K562 (cell line): ENCODE data around the gene TNIP1. TPM values are rescaled to one million over a fixed set of nuclear protein-coding genes. Genes with fewer than 3 reads are reported as not detected.
A peak's percentile ranks its signal among the peaks of the same experiment; 100 is the strongest.

Experiments
- ATAC-seq: fragments of 200-7000 bp; cut with Tn5 transposase; 3 replicates; pipeline ENCODE4 v1.9.1; 2020; ENCODE audit warnings: moderate library complexity
- BruUV-seq: library from RNA; stranded (reverse); fragments of 400-500 nt; replicated peaks from 2 replicates; lab custom pipeline; 2021; lab: Mats Ljungman, UMichigan
- CTCF ChIA-PET: fragments of 300-600 bp; formaldehyde crosslinking; extraction: SDS; loops from one replicate; lab custom pipeline; 2021; ENCODE audit warnings: low intra/inter-chr PET ratio; lab: Yijun Ruan, JAX
- POLR2A ChIA-PET: fragments of 300-600, 350-650 bp; sonication (Branson Sonifier 250); formaldehyde crosslinking; extraction: SDS; loops from one replicate; lab custom pipeline; 2021; ENCODE audit warnings: antibody characterized with exemption, inconsistent platforms; lab: Yijun Ruan, JAX
- DNase-seq, 4 experiments: peaks; one replicate each; pipeline versions ENCODE4 v3.0.0 to v3.0.0-alpha.2; 2011 to 2018; ENCODE audit warnings: low spot score in 3 of 4, mixed read lengths in 3 of 4; ENCODE audit errors: extremely low read depth in 1 of 4
- FAIRE-seq: peaks from 2 replicates; lab custom pipeline; 2011; peaks lifted over from hg19 to GRCh38; lab: Jason Lieb, UNC
- H2AFZ ChIP-seq: 2 replicates; pipeline ENCODE4 v1.6.0; 2011; ENCODE audit warnings: low read depth, low read length, control low read depth, inconsistent platforms
- H3K27ac ChIP-seq: fragments of 200-600 bp; 3 replicates; pipeline ENCODE4 v1.8.0; 2011; ENCODE audit warnings: low read depth, mild to moderate bottlenecking, control low read depth, inconsistent platforms, low read length, moderate library complexity, mixed read lengths; ENCODE audit errors: extremely low read depth
- H3K27me3 ChIP-seq, 2 experiments: fragments of 300-600 bp in 1 of 2; 2 replicates in 1 of 2; 3 replicates in 1 of 2; pipeline versions ENCODE4 v1.6.0 to v1.8.0; 2011; ENCODE audit warnings: inconsistent platforms in 2 of 2, low read length in 2 of 2, mild to moderate bottlenecking in 1 of 2, mixed read lengths in 1 of 2, moderate library complexity in 1 of 2; ENCODE audit not compliant: control insufficient read depth in 2 of 2, insufficient read depth in 2 of 2
- H3K36me3 ChIP-seq: fragments of 300-600 bp; 3 replicates; pipeline ENCODE4 v1.8.0; 2011; ENCODE audit warnings: mild to moderate bottlenecking, low read length, inconsistent platforms; ENCODE audit not compliant: control insufficient read depth, insufficient read depth
- H3K4me1 ChIP-seq, 2 experiments: fragments of 200-600 bp in 1 of 2; replicated peaks in 1 of 2; 2 replicates in 1 of 2; 3 replicates in 1 of 2; pipeline versions ENCODE4 v1.5.1 to v1.8.0; 2011; ENCODE audit warnings: inconsistent platforms in 2 of 2, low read length in 2 of 2, mild to moderate bottlenecking in 1 of 2, mixed read lengths in 1 of 2, moderate library complexity in 1 of 2; ENCODE audit not compliant: control insufficient read depth in 2 of 2, insufficient read depth in 2 of 2
- H3K4me2 ChIP-seq: 2 replicates; pipeline ENCODE4 v1.6.1; 2011; ENCODE audit warnings: low read length, control low read depth, inconsistent platforms, mixed read lengths; ENCODE audit not compliant: insufficient read depth
- H3K4me3 ChIP-seq: fragments of 200-600 bp; sonication (generic), shearing (Covaris generic); 2 replicates; pipeline ENCODE4 v1.5.1; 2016; ENCODE audit warnings: control low read depth, inconsistent platforms
- H3K79me2 ChIP-seq: fragments of 200-600 bp; 3 replicates; pipeline ENCODE4 v1.8.0; 2011; ENCODE audit warnings: low read length, inconsistent platforms; ENCODE audit not compliant: control insufficient read depth, insufficient read depth
- H3K9ac ChIP-seq, 2 experiments: 2 replicates each; pipeline versions ENCODE4 v1.6.0 to v1.6.1; 2011; ENCODE audit warnings: low read depth in 2 of 2, low read length in 2 of 2, control low read depth in 1 of 2, inconsistent platforms in 1 of 2, mild to moderate bottlenecking in 1 of 2, mixed read lengths in 1 of 2; ENCODE audit not compliant: insufficient read depth in 1 of 2
- H3K9me1 ChIP-seq: one replicate; pipeline ENCODE4 v1.6.0; 2011; ENCODE audit warnings: inconsistent platforms, mild to moderate bottlenecking, low read length, moderate library complexity; ENCODE audit not compliant: control insufficient read depth, insufficient read depth
- H3K9me3 ChIP-seq: replicated peaks from 2 replicates; pipeline ENCODE4 v1.5.1; 2011; ENCODE audit warnings: low read depth, low read length, inconsistent platforms; ENCODE audit not compliant: control insufficient read depth, insufficient read depth
- H4K20me1 ChIP-seq: replicated peaks from 2 replicates; pipeline ENCODE4 v1.6.1; 2011; ENCODE audit warnings: low read length, inconsistent platforms, mixed read lengths; ENCODE audit not compliant: control insufficient read depth, insufficient read depth
- BCL6 ChIP-seq: fragments of 250-450 bp; sonication (Bioruptor Pico); IDR thresholded peaks from 2 replicates; pipeline ENCODE4 v1.4.0; 2020
- BCOR ChIP-seq: fragments of 450-650 bp; IDR thresholded peaks from 2 replicates; pipeline ENCODE4 v1.6.1; 2016
- CBX3 ChIP-seq, 2 experiments: IDR thresholded peaks; 1 replicate in 1 of 2; 2 replicates in 1 of 2; pipeline ENCODE4 v1.6.1; 2012; ENCODE audit warnings: inconsistent platforms in 2 of 2, low read length in 2 of 2, borderline replicate concordance in 1 of 2, control low read depth in 1 of 2
- CBX8 ChIP-seq: fragments of 200-600 bp; sonication (generic); IDR thresholded peaks from 2 replicates; pipeline ENCODE4 v1.6.1; 2012; ENCODE audit warnings: borderline replicate concordance, mixed run types, low read depth, mild to moderate bottlenecking, moderate library complexity, mixed read lengths, low read length, control low read depth, inconsistent platforms; ENCODE audit not compliant: poor library complexity, severe bottlenecking; ENCODE audit errors: extremely low read depth
- HDAC2 ChIP-seq: fragments of 450-650 bp; IDR thresholded peaks from 2 replicates; pipeline ENCODE4 v1.6.1; 2016; ENCODE audit warnings: mild to moderate bottlenecking
- KDM1A ChIP-seq, 2 experiments: fragments of 450-650 bp; IDR thresholded peaks; 2 replicates each; pipeline ENCODE4 v1.6.1; 2016; ENCODE audit warnings: mild to moderate bottlenecking in 2 of 2
- PCBP2 ChIP-seq: fragments of 200-400 bp; formaldehyde crosslinking; IDR thresholded peaks from 2 replicates; pipeline ENCODE4 v1.6.1; 2018; ENCODE audit warnings: low read length, low read depth, mild to moderate bottlenecking, moderate library complexity; ENCODE audit not compliant: poor library complexity, severe bottlenecking
- RAD51 ChIP-seq: fragments of 450-650 bp; IDR thresholded peaks from 2 replicates; pipeline ENCODE4 v1.7.1; 2016; ENCODE audit warnings: low read depth, mild to moderate bottlenecking, borderline replicate concordance
- RBM39 ChIP-seq: fragments of 200-400 bp; formaldehyde crosslinking; optimal IDR thresholded peaks from 2 replicates; pipeline ENCODE3; 2018; ENCODE audit warnings: low read depth, low read length
- SRSF7 ChIP-seq: fragments of 200-400 bp; formaldehyde crosslinking; optimal IDR thresholded peaks from 2 replicates; pipeline ENCODE3; 2017; ENCODE audit warnings: mild to moderate bottlenecking, low read depth, low read length
- TEAD1 ChIP-seq, 2 experiments: fragments of 450-650 bp in 1 of 2; sonication (generic) in 1 of 2; formaldehyde crosslinking; IDR thresholded peaks; 2 replicates each; pipeline versions ENCODE4 v1.4.0 to v1.8.0; 2020 to 2022; ENCODE audit warnings: mild to moderate bottlenecking in 2 of 2, missing genetic modification reagents in 1 of 2
- XRCC5 ChIP-seq: fragments of 200-400 bp; formaldehyde crosslinking; IDR thresholded peaks from 2 replicates; pipeline ENCODE4 v1.6.1; 2017; ENCODE audit warnings: low read depth, mild to moderate bottlenecking, low read length
- ZFP36 ChIP-seq: fragments of 150-350 bp; IDR thresholded peaks from 2 replicates; pipeline ENCODE4 v1.6.1; 2018; ENCODE audit warnings: low read length, low read depth; ENCODE audit not compliant: partially characterized antibody
- ZNF436 ChIP-seq: fragments of 250-450, 450-650 bp; sonication (Bioruptor Pico); formaldehyde crosslinking; IDR thresholded peaks from 2 replicates; pipeline ENCODE4 v1.7.0; 2020; ENCODE audit warnings: mild to moderate bottlenecking
- WGBS: fragments of 100-300 bp; shearing (Covaris generic); methylation state at CpG from one replicate; pipeline ENCODE4 v1.1.6; 2016; ENCODE audit warnings: low coverage, mixed read lengths; ENCODE audit not compliant: insufficient coverage; ENCODE audit errors: missing lambda C conversion rate; 5-methylcytosine and 5-hydroxymethylcytosine counted together
- in situ Hi-C: fragments of 300-500 bp; cut with MboI; formaldehyde crosslinking; loops from 4 replicates; pipeline ENCODE4 v1.15.0; 2018; ENCODE audit warnings: inconsistent platforms, mixed read lengths
- intact Hi-C: fragments of 100-400 bp; cut with micrococcal nuclease; formaldehyde crosslinking; loops from 2 replicates; pipeline ENCODE4 v1.14.2; 2022
- polyA plus RNA-seq, 8 experiments: library from polyadenylated mRNA; depleted of rRNA in 4 of 8; stranded (reverse) in 5 of 8; unstranded in 3 of 8; fragments of >200 nt; fragmentation: Nextera tagmentation in 2 of 8; fragmentation: Illumina TruSeq in 1 of 8; extraction: Ambion mirVana in 2 of 8; extraction: Trizol in 1 of 8; gene quantifications; 2 replicates each; pipeline versions ENCODE4 v1.2.1 to v1.2.3, GENCODE V29; 2011 to 2014; ENCODE audit warnings: inconsistent platforms in 1 of 8, missing spikeins in 1 of 8
- total RNA-seq, 7 experiments: library from RNA; depleted of rRNA in 6 of 7; stranded (reverse); fragments of >200 nt in 6 of 7; fragmentation: Illumina TruSeq in 2 of 7; extraction: Trizol in 2 of 7; gene quantifications; 2 replicates each; pipeline versions ENCODE4 v1.2.1 to v1.2.3, GENCODE V29; 2011 to 2021; ENCODE audit warnings: low replicate concordance in 1 of 7
- TF ChIP-seq, protein P1 (sequence below): fragments of 250-450 bp; sonication (Bioruptor Pico); IDR thresholded peaks from 2 replicates; pipeline ENCODE4 v1.4.0; 2020; ENCODE audit warnings: borderline replicate concordance
- TF ChIP-seq, protein P2 (sequence below): fragments of 450-650 bp; IDR thresholded peaks from 2 replicates; pipeline ENCODE4 v1.6.1; 2016; ENCODE audit warnings: mild to moderate bottlenecking
- TF ChIP-seq, protein P3 (sequence below): fragments of 250-450 bp; sonication (Bioruptor Pico); IDR thresholded peaks from 2 replicates; pipeline ENCODE4 v1.5.0; 2021; ENCODE audit warnings: mild to moderate bottlenecking, borderline replicate concordance

Gene TNIP1
- total and polyA plus RNA-seq, 9 of the 15 experiments (the other 6 are each of a cell fraction or from before 2014, with no cell fraction given), result 0.46 to 41.0 (median 24.6) TPM

DNA sequence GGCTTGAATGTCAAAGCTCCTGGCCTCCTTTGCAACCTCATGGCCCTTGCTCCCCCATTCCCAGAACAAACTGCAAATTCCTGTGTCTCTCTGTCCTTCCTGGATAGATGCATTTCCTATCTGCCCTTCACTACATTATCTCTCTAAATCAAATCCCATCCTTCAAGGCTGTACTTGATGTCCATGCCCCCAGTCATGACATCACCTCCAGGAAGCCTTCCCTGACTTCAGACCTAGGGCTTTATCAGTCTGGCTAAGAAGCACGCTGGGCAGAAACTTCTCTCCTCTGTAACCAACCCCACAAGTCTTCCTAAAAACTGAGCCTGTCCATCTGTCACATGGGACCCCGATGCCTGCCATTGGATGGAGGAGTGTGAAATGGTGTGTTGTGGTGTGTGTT, 25.7 kb upstream of the TNIP1 start:
- FAIRE-seq, result no peak
- no peak overlapping the region for H3K9ac ChIP-seq
- intact Hi-C loops (loop anchor here (2.0 kb wide), 1 partner anchor 104 kb away; no protein-coding TSS in a partner anchor), in situ Hi-C loops (no loop called here)
- H3K4me2 ChIP-seq, result no peak overlapping the region
- H3K9me1 ChIP-seq, result no peaks in the 10 kb centered on the region
- no peaks in the 10 kb centered on the region for H3K79me2 ChIP-seq
- H3K9me3 ChIP-seq, result no peaks in the 10 kb centered on the region
- no peak overlapping the region for H2AFZ ChIP-seq
- CTCF ChIA-PET, result no interaction called here
- no peak for DNase-seq
- H4K20me1 ChIP-seq, result no peaks in the 10 kb centered on the region
- no peaks in the 10 kb centered on the region for H3K27me3 ChIP-seq
- no peak overlapping the region for H3K4me3 ChIP-seq
- no peaks in the 10 kb centered on the region for H3K36me3 ChIP-seq
- peaks cover 5 to 10% of the 10 kb centered on the region in 2 experiments for H3K4me1 ChIP-seq
- no peak overlapping the region for H3K27ac ChIP-seq
- no TSS peak for BruUV-seq
- no peak for ATAC-seq
- 42% methylated on average over 2 of the region's 2 CpGs for WGBS
- POLR2A ChIA-PET, result interaction anchor here (0.8 kb wide), 1 partner anchor 256 kb away, joined by 3 read pairs; no protein-coding TSS in a partner anchor
- TF ChIP-seq TEAD1 (CRISPR knock-in tag; IDR thresholded peaks at IDR 0.05), result no peak
- no peak for TF ChIP-seq RBM39
- no peak for TF ChIP-seq PCBP2
- no peak for TF ChIP-seq SRSF7
- TF ChIP-seq ZNF436 (CRISPR knock-in tag), result peak; percentile 64; the same call in 1 of the 2 replicates
- TF ChIP-seq KDM1A (IDR thresholded peaks at IDR 0.05), result 0 out of 4 replicates have a peak, but pooled peaks of 1 of the 2 experiments have one; percentile 18
- TF ChIP-seq CBX3 (IDR thresholded peaks at IDR 0.05; ENCODE audit: borderline replicate concordance in 1 of 2, low read length in 2 of 2), result no peak
- peak; percentile 98 for TF ChIP-seq ZFP36
- TF ChIP-seq, protein P1, sequence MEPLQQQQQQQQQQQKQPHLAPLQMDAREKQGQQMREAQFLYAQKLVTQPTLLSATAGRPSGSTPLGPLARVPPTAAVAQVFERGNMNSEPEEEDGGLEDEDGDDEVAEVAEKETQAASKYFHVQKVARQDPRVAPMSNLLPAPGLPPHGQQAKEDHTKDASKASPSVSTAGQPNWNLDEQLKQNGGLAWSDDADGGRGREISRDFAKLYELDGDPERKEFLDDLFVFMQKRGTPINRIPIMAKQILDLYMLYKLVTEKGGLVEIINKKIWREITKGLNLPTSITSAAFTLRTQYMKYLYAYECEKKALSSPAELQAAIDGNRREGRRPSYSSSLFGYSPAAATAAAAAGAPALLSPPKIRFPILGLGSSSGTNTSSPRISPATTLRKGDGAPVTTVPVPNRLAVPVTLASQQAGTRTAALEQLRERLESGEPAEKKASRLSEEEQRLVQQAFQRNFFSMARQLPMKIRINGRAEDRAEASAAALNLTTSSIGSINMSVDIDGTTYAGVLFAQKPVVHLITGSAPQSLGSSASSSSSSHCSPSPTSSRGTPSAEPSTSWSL (CRISPR knock-in tag), result no peak
- TF ChIP-seq BCL6, result no peak
- TF ChIP-seq, protein P2, sequence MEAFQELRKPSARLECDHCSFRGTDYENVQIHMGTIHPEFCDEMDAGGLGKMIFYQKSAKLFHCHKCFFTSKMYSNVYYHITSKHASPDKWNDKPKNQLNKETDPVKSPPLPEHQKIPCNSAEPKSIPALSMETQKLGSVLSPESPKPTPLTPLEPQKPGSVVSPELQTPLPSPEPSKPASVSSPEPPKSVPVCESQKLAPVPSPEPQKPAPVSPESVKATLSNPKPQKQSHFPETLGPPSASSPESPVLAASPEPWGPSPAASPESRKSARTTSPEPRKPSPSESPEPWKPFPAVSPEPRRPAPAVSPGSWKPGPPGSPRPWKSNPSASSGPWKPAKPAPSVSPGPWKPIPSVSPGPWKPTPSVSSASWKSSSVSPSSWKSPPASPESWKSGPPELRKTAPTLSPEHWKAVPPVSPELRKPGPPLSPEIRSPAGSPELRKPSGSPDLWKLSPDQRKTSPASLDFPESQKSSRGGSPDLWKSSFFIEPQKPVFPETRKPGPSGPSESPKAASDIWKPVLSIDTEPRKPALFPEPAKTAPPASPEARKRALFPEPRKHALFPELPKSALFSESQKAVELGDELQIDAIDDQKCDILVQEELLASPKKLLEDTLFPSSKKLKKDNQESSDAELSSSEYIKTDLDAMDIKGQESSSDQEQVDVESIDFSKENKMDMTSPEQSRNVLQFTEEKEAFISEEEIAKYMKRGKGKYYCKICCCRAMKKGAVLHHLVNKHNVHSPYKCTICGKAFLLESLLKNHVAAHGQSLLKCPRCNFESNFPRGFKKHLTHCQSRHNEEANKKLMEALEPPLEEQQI, result no peak
- peak; percentile 55 for TF ChIP-seq BCOR
- TF ChIP-seq XRCC5, result no peak
- TF ChIP-seq RAD51, result no peak
- TF ChIP-seq CBX8, result no peak
- TF ChIP-seq, protein P3, sequence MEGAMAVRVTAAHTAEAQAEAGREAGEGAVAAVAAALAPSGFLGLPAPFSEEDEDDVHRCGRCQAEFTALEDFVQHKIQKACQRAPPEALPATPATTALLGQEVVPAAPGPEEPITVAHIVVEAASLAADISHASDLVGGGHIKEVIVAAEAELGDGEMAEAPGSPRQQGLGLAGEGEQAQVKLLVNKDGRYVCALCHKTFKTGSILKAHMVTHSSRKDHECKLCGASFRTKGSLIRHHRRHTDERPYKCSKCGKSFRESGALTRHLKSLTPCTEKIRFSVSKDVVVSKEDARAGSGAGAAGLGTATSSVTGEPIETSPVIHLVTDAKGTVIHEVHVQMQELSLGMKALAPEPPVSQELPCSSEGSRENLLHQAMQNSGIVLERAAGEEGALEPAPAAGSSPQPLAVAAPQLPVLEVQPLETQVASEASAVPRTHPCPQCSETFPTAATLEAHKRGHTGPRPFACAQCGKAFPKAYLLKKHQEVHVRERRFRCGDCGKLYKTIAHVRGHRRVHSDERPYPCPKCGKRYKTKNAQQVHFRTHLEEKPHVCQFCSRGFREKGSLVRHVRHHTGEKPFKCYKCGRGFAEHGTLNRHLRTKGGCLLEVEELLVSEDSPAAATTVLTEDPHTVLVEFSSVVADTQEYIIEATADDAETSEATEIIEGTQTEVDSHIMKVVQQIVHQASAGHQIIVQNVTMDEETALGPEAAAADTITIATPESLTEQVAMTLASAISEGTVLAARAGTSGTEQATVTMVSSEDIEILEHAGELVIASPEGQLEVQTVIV (CRISPR knock-in tag), result no peak
- no peak for TF ChIP-seq HDAC2
